SW480 (cell line): ENCODE measurements around the gene RANBP9.

Experiments used
- DNase-seq: peaks from one replicate; pipeline ENCODE4 v3.0.0-alpha.2; 2016; ENCODE audit warnings: low spot score

RANBP9 gene

GRCh38 chr6:13710552-13711323, 897 bp downstream of the RANBP9 start:
- peak; percentile 54 for DNase-seq

DNA sequence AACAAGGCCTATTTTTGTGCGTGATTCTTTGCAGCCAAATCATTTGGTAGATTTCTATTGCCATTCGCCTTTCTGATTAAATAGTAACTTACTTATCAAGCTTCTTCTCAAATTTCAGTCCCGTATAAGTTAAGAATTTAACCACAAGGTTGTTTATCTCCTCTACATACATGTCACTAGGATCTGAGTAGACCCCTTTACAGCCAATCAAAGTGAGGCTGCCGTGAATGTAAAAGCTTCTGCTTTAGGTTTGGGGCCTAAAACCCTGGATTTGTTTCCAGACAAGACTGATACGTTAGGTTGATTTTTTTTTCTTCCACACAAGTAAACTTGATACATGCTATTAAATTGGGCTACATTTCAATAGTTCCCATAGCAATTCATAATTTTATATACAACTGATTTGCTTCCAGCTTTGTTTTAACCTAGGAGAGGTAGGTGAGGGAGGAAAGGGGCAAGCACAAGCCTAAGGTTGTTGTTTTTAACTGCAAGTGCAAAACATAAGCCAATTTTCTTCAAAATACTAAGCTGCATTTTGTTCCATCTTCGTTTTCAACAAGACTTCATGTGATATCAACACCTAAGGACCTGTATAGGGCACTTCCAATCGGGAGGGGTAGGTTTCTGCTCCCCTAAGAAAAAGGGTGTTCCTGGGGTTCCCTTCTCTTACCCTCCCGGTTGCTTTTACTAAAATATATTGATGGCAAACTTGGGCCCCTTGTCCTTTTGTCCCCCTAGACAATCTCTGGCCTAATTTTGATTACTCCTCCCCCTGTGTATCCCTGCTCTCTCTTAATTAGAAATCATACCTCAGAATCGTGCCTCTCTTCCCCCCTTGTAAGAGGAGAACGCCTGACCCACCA, 1.7 kb downstream of the RANBP9 start:
- DNase-seq = peak; percentile 28

GRCh38 chr6:13708736-13709135, 2.9 kb downstream of the RANBP9 start:
- DNase-seq = no peak

- no peak for DNase-seq
Measured at GRCh38 chr6:13703496-13703895, 8.1 kb downstream of the RANBP9 start.

GRCh38 chr6:13702809-13703302, 8.8 kb downstream of the RANBP9 start:
- no peak for DNase-seq

DNA sequence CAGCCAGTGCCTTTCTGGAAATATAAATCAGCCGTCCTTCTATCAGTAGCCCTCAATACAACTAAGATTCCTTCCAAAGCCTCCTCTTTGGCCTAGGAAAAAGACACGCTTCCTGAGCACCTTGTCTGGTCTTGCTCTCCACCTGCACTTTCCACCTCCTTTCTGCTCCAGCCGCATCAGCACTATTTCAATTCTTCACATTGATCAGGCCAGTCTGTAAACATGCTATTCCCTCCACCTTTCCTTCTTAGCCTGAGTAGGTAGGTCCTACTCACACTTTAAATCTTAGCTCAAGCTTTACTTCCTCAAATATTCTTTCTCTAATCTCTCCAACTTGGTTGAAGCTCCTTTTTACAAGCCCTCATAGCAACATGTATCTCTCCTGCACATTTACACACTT, 11.4 kb downstream of the RANBP9 start:
- no peak for DNase-seq

DNA sequence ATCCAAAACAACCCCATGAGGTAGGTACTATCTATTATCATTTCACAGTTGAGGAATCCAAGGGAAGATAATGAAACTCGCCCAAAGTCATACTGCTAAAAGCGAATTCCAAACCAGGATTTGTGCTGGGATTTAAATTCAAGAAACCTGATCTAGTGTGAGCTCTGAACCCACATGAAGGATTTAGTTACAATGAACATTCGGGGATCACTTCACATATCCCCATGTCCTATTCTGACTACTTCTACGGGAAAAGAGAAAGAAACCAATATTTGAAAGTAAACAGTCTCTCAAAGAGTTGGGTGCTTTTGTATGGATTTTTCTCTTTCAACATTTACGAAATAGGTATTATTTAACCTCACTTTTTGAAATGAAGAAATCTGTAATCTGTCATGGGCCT, 12.9 kb downstream of the RANBP9 start:
- no peak for DNase-seq

GRCh38 chr6:13697857-13698256, 13.8 kb downstream of the RANBP9 start:
- DNase-seq = no peak

DNA sequence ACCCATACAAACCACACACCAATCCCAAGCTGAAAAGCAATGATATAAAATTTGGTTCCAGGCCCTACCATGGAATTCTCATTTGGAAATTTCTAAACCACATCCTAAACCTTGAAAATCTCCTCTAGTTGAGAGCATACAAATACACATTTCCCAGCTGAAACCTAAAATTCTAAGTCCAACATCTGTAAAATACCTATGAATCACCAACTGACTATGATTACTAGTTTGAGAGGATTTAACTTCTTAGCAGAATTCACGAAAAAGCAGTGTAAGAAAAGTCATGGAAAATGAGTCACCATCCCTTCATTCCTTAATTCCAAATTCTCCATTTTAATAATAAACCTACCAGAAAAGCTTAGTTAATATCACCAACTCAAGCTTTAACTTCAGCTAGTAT, 15.4 kb downstream of the RANBP9 start:
- DNase-seq = no peak

- DNase-seq = no peak
Measured at GRCh38 chr6:13695252-13695651, 16.4 kb downstream of the RANBP9 start.

GRCh38 chr6:13694562-13694961, 17.1 kb downstream of the RANBP9 start:
- no peak for DNase-seq

- DNase-seq = no peak
Measured at GRCh38 chr6:13689511-13690256, 22.0 kb downstream of the RANBP9 start.

DNA sequence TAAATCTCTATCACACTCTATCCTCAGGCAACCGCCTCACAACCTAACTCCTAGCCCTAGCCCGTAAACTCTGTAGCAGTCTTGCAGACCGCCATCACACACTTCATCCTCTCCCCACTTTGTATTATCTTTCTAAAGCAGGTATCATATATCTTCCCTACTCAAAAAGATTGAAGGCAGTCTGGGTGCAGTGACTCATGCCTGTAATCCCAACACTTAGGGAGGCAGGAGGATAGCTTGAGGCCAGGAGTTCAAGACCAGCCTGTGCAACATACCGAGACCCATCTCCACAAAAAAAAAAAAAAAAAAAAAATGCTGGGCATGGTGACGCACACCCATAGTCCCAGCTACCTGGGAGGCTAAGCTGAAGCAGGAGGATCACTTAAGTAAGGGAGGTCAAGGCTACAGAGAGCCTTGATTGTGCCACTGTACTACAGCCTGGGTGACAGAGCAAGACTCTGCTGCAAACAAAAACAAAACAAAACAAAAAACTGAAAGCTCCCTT, 22.9 kb downstream of the RANBP9 start:
- no peak for DNase-seq

DNA sequence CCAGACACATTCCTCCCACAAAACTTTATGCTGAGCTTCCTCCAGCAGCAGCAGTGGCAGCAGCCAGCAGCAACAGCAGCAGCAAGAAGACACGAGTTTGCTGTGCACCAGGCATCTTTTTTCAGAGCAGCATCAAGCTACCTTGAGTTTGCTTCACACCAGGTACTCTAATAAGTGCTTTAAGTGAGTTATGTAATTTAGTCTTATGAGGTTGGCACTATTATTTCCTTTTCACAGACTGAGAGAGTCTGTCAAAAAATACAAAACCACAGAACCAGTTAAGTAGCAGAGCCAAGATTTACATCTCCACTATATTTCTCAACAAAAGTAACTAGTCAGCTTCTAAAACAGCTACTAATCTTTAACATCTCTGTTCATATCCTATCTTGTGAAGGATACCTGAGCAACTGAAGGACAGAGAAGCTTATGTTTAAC, 23.7 kb downstream of the RANBP9 start:
- no peak for DNase-seq

DNA sequence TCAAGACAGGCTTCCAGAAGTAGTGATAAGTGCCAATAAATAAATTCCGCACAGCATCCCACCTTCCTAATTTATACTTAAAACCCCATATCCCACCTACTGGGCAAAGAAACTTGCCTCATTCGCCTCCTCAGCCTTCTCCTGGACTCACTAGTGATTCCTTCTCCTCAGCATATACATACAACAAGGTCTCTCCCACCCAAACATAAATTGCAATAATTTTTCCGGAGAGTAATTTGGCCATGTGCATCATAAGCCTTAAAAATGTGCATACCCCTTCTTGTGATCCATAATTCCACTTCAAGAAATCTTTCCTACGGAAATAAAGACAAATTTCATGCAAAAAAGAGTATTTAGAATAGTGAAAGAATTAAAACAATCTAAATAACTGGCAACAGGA, 26.8 kb downstream of the RANBP9 start:
- no peak for DNase-seq

GRCh38 chr6:13683038-13683437, 28.6 kb downstream of the RANBP9 start:
- no peak for DNase-seq

DNA sequence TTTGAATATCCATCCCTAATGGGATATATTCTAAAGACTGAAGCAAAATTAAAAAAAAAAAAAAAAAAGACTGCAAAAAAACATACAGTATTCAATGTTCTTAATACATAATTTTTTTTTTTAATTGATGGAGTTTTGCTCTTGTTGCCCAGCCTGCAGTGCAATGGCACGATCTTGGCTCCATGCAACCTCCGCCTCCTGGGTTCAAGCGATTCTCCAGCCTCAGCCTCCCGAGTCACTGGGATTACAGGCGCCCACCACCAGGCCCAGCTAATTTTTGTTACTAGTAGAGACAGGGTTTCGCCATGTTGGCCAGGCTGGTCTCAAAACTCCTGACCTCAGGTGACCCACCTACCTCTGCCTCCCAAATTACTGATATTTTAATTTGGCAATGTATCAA, 29.3 kb downstream of the RANBP9 start:
- no peak for DNase-seq

GRCh38 chr6:13681305-13682061, 30.2 kb downstream of the RANBP9 start:
- no peak for DNase-seq

DNA sequence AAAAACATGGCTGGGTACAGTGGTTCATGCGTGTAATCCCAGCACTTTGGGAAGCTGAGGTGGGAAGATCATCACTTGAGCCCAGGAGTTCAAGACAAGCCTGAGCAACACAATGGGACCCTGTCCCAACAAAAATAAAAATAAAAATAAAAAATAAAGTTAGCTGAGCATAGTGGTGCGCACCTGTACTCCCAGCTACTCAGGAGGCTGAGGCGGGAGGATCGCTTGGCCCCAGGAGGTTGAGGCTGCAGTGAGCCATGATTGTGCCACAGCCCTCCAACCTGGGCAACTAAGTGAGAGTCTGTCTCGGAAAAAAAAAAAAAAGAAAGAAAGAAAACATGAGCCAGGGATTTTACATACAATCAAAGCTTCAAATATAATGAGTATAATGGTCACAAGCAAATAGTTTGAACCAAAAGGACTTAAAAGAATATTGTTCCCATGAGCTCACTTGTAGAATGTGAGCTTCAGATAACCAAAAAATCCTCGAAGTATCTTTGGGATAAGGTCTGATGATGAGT, 31.1 kb downstream of the RANBP9 start:
- DNase-seq = no peak

DNA sequence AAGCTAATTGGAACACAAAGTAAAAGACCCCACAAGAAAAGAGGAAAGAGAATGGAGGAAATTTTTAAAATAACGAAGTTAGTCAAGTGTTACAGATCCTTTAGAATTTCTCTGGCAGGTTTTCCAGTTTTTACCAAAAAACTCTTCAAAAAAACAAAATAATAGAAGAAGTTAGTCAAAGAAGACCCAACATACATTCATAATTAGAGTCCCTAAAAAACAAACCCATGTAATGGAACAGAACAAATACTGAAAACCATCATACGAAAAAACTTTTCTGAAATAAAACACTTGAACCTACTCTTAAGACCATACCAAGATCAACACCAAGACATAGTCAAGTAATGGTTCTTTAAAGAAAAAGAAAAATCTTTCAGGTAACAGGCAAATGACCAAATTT, 31.6 kb downstream of the RANBP9 start:
- no peak for DNase-seq
